ENCODE data around the gene TEX51.

- TF ChIP-seq POLR2AphosphoS5 (IDR thresholded peaks at IDR 0.05) (no peak), CTCF (IDR thresholded peaks at IDR 0.05) (no peak)
Observed at GRCh38 chr2:126910637-126911036, 11.9 kb downstream of the TEX51 start.

Measured in upper lobe of left lung (tissue), 4 donors.